ENCODE measurements around the gene PPP1R18.

PPP1R18 gene

DNA sequence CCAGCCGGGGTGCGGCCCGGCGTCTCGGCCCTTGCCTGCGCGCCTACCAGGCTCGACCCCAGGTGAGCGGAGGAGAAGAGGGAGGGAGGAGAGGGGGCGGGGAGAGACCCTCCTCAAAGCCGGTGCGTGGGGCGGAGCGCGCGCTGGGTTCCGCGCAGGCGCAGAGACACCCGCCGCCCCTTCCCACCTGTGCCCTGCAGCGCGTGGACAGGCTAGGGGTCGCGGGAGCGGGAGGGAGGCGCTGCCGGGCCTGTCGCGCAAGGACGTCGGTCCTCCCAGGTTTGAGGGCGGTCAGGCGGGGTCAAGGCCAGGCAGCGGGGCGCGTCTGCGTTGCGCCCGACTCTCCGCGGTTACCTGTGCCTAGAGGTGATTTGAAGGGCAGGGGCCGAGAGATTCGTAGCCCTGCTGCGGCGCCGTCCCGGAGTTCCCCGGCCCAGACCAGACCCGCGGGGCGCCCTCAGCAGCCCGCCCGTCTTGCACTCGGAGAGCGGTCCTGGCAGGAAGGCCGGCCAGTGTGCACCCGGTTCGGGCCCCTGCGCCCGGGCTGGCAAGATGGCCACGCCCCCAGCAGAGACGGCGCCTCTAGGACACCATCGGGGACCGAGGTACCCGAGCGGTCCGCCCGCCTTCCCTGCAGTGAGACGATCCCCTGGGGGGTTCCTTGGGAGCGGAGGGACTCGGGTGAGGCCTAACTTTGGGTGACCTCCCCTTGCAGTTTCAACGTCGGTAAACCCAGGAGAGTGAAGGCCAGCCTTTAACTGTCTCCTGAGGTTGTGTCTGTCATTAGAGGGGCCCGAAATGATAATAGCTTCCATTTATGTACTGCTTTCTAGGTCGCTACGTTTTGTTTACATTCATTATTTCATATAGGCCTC, 39.0 kb downstream of the PPP1R18 start:
- Mint-ChIP-seq H3K9me3 (no peaks in the 10 kb centered on the region), H3K27ac (peak overlapping the region; percentile 92), H3K4me1 (ENCODE audit: low read depth) (peaks cover 22% of the 10 kb centered on the region), H3K27me3 (ENCODE audit: low read depth) (no peaks in the 10 kb centered on the region), H3K4me3 (peak overlapping the region; percentile 93), H3K36me3 (ENCODE audit: low read depth) (peaks cover 15% of the 10 kb centered on the region)
- peak; percentile 78 for DNase-seq (ENCODE audit: low spot score)

DNA sequence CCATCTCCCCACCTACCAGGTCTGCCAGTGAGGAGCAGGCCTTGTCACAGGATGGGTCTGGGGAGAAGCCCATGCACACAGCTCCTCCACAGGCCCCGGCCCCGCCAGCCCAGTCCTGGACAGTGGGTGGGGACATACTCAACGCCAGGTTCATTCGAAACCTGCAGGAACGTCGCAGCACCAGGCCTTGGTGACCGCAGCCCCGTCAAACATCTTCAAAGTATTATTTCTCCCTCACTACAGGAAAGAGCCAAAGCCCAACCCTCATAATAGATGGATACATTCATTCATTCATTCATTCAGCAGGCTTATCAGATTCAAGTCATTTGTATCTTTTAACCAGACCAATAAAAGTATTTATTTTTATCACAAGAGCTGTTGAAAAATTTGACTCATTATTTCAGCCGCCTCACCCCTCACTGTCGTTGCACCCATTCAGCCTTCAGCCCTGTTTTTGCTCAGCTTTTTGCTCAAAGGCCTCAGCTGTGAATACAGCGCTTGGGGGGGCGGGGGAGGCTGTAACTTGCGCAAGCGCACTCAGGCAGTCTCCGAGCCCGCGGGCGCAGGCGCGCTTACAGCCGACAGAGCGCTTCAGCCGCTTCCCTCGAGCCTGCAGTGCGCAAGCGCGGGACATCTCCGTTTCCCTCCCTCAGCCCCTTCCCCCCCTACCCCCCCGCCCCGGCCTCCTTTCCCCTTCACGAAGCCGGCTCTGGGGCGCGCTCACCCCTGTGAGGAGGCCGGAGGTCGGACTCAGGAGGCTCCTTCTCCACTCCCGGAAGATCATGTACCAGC, 39.8 kb downstream of the PPP1R18 start, which contains the start of gene C6orf136:
Gene C6orf136 (plus strand): TSS at position 684 of the 792 bp plus-strand sequence. CDS start 99 bp downstream, at position 783.
- no peaks in the 10 kb centered on the region for H3K9me3 Mint-ChIP-seq
- DNase-seq (ENCODE audit: low spot score), result peak; percentile 91
- no peaks in the 10 kb centered on the region for H3K27me3 Mint-ChIP-seq (ENCODE audit: low read depth)
- H3K27ac Mint-ChIP-seq, result peak within 1 kb of the TSS; percentile 92
- H3K4me1 Mint-ChIP-seq (ENCODE audit: low read depth), result peaks cover 24% of the 10 kb centered on the region
- H3K4me3 Mint-ChIP-seq, result peak within 1 kb of the TSS; percentile 93
- H3K36me3 Mint-ChIP-seq (ENCODE audit: low read depth), result peaks cover 7% of the 10 kb centered on the region

DNA sequence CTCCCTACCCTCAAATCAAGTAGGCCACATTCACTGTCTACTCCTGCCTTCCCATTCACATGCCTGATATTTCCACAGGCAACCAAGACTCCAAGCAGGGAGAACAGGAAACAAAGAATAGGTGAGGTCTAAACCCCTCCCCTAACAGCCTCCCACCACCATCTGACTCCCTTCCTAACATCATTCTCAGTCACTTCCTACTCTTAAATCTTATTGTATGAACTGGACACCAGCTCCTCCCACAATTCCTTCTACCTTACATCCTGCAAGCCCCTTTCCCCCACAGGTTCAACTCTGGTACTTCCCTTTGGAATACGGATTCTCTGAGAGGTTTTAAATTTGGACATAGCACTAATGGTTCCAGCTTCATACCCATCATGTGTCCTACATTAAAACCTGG, 40.5 kb downstream of the PPP1R18 start:
- H3K4me3 Mint-ChIP-seq, result peak overlapping the region; percentile 93
- peak overlapping the region; percentile 19 for H3K27ac Mint-ChIP-seq
- H3K36me3 Mint-ChIP-seq (ENCODE audit: low read depth), result peaks cover 5% of the 10 kb centered on the region

GRCh38 chr6:30644769-30645168, 41.7 kb downstream of the PPP1R18 start:
- H3K4me1 Mint-ChIP-seq (ENCODE audit: low read depth), result peaks cover 30% of the 10 kb centered on the region
- no peak overlapping the region for H3K27ac Mint-ChIP-seq
- no peaks in the 10 kb centered on the region for H3K9me3 Mint-ChIP-seq
- H3K27me3 Mint-ChIP-seq (ENCODE audit: low read depth), result no peaks in the 10 kb centered on the region
- H3K36me3 Mint-ChIP-seq (ENCODE audit: low read depth), result peaks cover 7% of the 10 kb centered on the region
- H3K4me3 Mint-ChIP-seq, result no peak overlapping the region
- DNase-seq (ENCODE audit: low spot score), result no peak

More for the DNA sequence above, 40.5 kb downstream of the PPP1R18 start:
- H3K9me3 Mint-ChIP-seq, result no peaks in the 10 kb centered on the region
- H3K4me1 Mint-ChIP-seq (ENCODE audit: low read depth), result peaks cover 29% of the 10 kb centered on the region
- no peak for DNase-seq (ENCODE audit: low spot score)
- no peaks in the 10 kb centered on the region for H3K27me3 Mint-ChIP-seq (ENCODE audit: low read depth)

DNA sequence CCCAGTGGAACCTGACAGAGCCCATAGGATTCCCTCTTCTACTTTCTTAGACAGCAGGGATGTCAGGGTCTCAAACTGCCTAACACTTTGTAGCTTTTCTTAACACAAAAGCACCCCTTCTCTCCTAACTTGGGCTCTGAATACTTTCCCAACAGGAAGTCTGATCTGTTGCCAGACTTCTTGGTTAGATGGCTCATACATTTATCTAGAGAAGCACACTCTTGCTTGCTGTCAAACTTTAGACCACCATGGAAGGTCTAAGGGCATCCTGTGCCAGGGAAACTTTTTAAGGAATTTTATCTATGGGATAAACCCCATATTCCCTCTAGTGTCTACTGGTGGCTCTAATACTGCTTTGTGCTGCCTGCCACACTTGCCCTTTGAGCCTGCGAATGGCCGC, 42.8 kb downstream of the PPP1R18 start:
- H3K27ac Mint-ChIP-seq, result no peak overlapping the region
- H3K4me1 Mint-ChIP-seq (ENCODE audit: low read depth), result peaks cover 30% of the 10 kb centered on the region
- no peaks in the 10 kb centered on the region for H3K9me3 Mint-ChIP-seq
- H3K4me3 Mint-ChIP-seq, result no peak overlapping the region
- no peaks in the 10 kb centered on the region for H3K27me3 Mint-ChIP-seq (ENCODE audit: low read depth)
- DNase-seq (ENCODE audit: low spot score), result no peak
- peaks cover 7% of the 10 kb centered on the region for H3K36me3 Mint-ChIP-seq (ENCODE audit: low read depth)

GRCh38 chr6:30641048-30641447, 45.4 kb downstream of the PPP1R18 start:
- Mint-ChIP-seq H3K36me3 (ENCODE audit: low read depth) (peaks cover 6% of the 10 kb centered on the region), H3K4me1 (ENCODE audit: low read depth) (peaks cover 17% of the 10 kb centered on the region), H3K9me3 (no peaks in the 10 kb centered on the region), H3K27ac (peak overlapping the region; percentile 71), H3K27me3 (ENCODE audit: low read depth) (no peaks in the 10 kb centered on the region), H3K4me3 (no peak overlapping the region)
- DNase-seq (ENCODE audit: low spot score), result no peak

- H3K9me3 Mint-ChIP-seq, result no peaks in the 10 kb centered on the region
- peaks cover 11% of the 10 kb centered on the region for H3K4me1 Mint-ChIP-seq (ENCODE audit: low read depth)
- H3K4me3 Mint-ChIP-seq, result no peak overlapping the region
- DNase-seq (ENCODE audit: low spot score), result no peak
- H3K27ac Mint-ChIP-seq, result no peak overlapping the region
- peaks cover 5% of the 10 kb centered on the region for H3K36me3 Mint-ChIP-seq (ENCODE audit: low read depth)
- no peaks in the 10 kb centered on the region for H3K27me3 Mint-ChIP-seq (ENCODE audit: low read depth)
Measured at GRCh38 chr6:30640481-30640880, 46.0 kb downstream of the PPP1R18 start.

DNA sequence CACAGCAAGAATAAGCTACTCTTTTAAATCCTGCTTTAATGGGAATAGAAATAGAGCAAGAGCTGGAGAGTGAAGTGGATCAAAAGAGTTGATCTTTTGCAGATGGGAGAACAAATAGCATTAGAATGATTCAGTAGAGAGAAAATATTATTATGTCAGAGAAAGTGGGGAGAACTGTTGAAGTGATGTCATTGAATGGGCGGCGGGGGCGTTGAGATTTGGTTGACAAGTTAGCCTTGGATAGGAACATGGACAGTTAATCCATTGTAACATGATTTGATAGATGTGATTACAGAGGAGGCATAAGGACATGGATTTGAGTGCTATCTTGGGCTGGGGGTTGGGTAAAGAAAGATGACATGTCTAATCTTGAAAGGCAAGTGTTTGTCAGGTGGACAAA, 50.6 kb downstream of the PPP1R18 start:
- H3K36me3 Mint-ChIP-seq (ENCODE audit: low read depth), result peaks cover 21% of the 10 kb centered on the region
- H3K9me3 Mint-ChIP-seq, result no peaks in the 10 kb centered on the region
- no peaks in the 10 kb centered on the region for H3K27me3 Mint-ChIP-seq (ENCODE audit: low read depth)
- no peak overlapping the region for H3K27ac Mint-ChIP-seq
- DNase-seq (ENCODE audit: low spot score), result no peak
- no peak overlapping the region for H3K4me3 Mint-ChIP-seq
- peaks cover 1% of the 10 kb centered on the region for H3K4me1 Mint-ChIP-seq (ENCODE audit: low read depth)

GRCh38 chr6:30626484-30627366, 59.7 kb downstream of the PPP1R18 start, which contains the start of gene ATAT1:
ATAT1 (plus strand) TSS chr6:30626874.
- peak within 1 kb of the TSS; percentile 98 for H3K4me3 Mint-ChIP-seq
- H3K36me3 Mint-ChIP-seq (ENCODE audit: low read depth), result peaks cover 47% of the 10 kb centered on the region
- H3K9me3 Mint-ChIP-seq, result no peaks in the 10 kb centered on the region
- peak within 1 kb of the TSS; percentile 99 for H3K27ac Mint-ChIP-seq
- no peaks in the 10 kb centered on the region for H3K27me3 Mint-ChIP-seq (ENCODE audit: low read depth)
- DNase-seq (ENCODE audit: low spot score), result peak; percentile 84
- peaks cover 22% of the 10 kb centered on the region for H3K4me1 Mint-ChIP-seq (ENCODE audit: low read depth)

Data from T-helper 2 cell treated with Interferon-gamma antibody and Interleukin-4, amounts not matched to agents 5 μg/mL and 100 μg/mL, for 36 hours (primary cell).